Measurements from ENCODE around the gene SPTB. TPM values are rescaled to one million over a fixed set of nuclear protein-coding genes. Genes with fewer than 3 reads are reported as not detected.

Gene SPTB
- total and polyA plus RNA-seq, 8 donors = 2.2 to 4.7 (median 3.3) TPM

GRCh38 chr14:64800000-64800399 is 79.7 kb downstream of the SPTB start:
- TF ChIP-seq CTCF (IDR thresholded peaks at IDR 0.05) = peak; percentile 29 to 33
- no peaks in the 10 kb centered on the region for H3K36me3 ChIP-seq
- intact Hi-C loops (cut with DNase I) = no loop called here
- DNase-seq (no peak), ATAC-seq (peak; percentile 81)
- H3K4me1 ChIP-seq = no peaks in the 10 kb centered on the region
- no peak overlapping the region for H3K4me3 ChIP-seq
- no peaks in the 10 kb centered on the region for H3K27me3 ChIP-seq
- no peaks in the 10 kb centered on the region for H3K9me3 ChIP-seq
- no peak overlapping the region for H3K27ac ChIP-seq

GRCh38 chr14:64799555-64799954 is 80.2 kb downstream of the SPTB start:
- H3K27ac ChIP-seq = no peak overlapping the region
- no peak for ATAC-seq
- no peaks in the 10 kb centered on the region for H3K27me3 ChIP-seq
- intact Hi-C loops (cut with DNase I) = no loop called here
- no peaks in the 10 kb centered on the region for H3K9me3 ChIP-seq
- H3K4me1 ChIP-seq = no peaks in the 10 kb centered on the region
- no peak for DNase-seq
- no peak overlapping the region for H3K4me3 ChIP-seq
- H3K36me3 ChIP-seq = no peaks in the 10 kb centered on the region
- no peak for TF ChIP-seq CTCF (IDR thresholded peaks at IDR 0.05)

GRCh38 chr14:64796369-64796768 is 83.3 kb downstream of the SPTB start:
- Histone ChIP-seq H3K4me3 (no peak overlapping the region), H3K27ac (no peak overlapping the region), H3K4me1 (no peaks in the 10 kb centered on the region), H3K9me3 (no peaks in the 10 kb centered on the region), H3K27me3 (no peaks in the 10 kb centered on the region), H3K36me3 (no peaks in the 10 kb centered on the region)
- TF ChIP-seq CTCF (IDR thresholded peaks at IDR 0.05) = no peak
- DNase-seq = no peak
- no peak for ATAC-seq
- intact Hi-C loops (cut with DNase I) = no loop called here

- no peak overlapping the region for H3K27ac ChIP-seq
- H3K4me1 ChIP-seq = no peaks in the 10 kb centered on the region
- no peak for TF ChIP-seq CTCF (IDR thresholded peaks at IDR 0.05)
- H3K4me3 ChIP-seq = no peak overlapping the region
- H3K9me3 ChIP-seq = no peaks in the 10 kb centered on the region
- intact Hi-C loops (cut with DNase I) = no loop called here
- ATAC-seq = no peak
- H3K27me3 ChIP-seq = no peaks in the 10 kb centered on the region
- no peaks in the 10 kb centered on the region for H3K36me3 ChIP-seq
- no peak for DNase-seq
Observed at GRCh38 chr14:64795921-64796320, 83.8 kb downstream of the SPTB start.

DNA sequence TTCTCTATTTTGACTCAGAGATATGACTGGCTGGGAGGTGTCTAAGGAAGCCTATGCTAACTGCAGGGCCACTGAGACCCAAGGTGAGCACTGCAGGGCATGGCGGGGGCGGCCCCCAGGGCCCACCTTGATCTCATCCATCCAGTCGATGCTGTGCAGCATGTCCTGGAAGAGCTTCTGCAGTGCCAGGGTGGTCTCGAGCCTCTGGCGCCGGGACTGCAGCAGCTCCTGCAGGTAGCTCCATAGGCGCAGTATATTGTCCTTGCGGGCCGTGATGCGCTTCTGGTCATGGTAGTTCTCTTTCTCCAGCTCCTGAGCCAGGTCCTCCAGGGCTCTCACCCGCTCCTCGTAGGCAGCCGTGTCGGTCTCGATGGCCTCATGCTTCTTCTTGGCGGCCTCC is 84.5 kb downstream of the SPTB start:
- TF ChIP-seq CTCF (IDR thresholded peaks at IDR 0.05) = no peak
- Histone ChIP-seq H3K9me3 (no peaks in the 10 kb centered on the region), H3K27ac (no peak overlapping the region), H3K4me1 (no peaks in the 10 kb centered on the region), H3K27me3 (no peaks in the 10 kb centered on the region), H3K36me3 (no peaks in the 10 kb centered on the region), H3K4me3 (no peak overlapping the region)
- intact Hi-C loops (cut with DNase I) = no loop called here
- ATAC-seq = no peak
- no peak for DNase-seq
